22Rv1 (cell line): ENCODE measurements around the gene MLYCD.

Experiments used
- ZFX ChIP-seq: fragments of 450-650 bp; IDR thresholded peaks from 2 replicates; pipeline ENCODE4 v1.6.1; 2017; ENCODE audit warnings: antibody characterized with exemption, borderline replicate concordance
- TF ChIP-seq, protein P1 (sequence below): fragments of 450-650 bp; IDR thresholded peaks from 2 replicates; pipeline ENCODE4 v1.5.1; 2017; ENCODE audit warnings: mild to moderate bottlenecking

- TF ChIP-seq, protein P1, sequence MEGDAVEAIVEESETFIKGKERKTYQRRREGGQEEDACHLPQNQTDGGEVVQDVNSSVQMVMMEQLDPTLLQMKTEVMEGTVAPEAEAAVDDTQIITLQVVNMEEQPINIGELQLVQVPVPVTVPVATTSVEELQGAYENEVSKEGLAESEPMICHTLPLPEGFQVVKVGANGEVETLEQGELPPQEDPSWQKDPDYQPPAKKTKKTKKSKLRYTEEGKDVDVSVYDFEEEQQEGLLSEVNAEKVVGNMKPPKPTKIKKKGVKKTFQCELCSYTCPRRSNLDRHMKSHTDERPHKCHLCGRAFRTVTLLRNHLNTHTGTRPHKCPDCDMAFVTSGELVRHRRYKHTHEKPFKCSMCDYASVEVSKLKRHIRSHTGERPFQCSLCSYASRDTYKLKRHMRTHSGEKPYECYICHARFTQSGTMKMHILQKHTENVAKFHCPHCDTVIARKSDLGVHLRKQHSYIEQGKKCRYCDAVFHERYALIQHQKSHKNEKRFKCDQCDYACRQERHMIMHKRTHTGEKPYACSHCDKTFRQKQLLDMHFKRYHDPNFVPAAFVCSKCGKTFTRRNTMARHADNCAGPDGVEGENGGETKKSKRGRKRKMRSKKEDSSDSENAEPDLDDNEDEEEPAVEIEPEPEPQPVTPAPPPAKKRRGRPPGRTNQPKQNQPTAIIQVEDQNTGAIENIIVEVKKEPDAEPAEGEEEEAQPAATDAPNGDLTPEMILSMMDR = no peak
- no peak for TF ChIP-seq ZFX
Observed at GRCh38 chr16:83929811-83930555, 31.1 kb downstream of the MLYCD start.
